HTR-8/SVneo (cell line): ENCODE measurements around the gene CAMSAP1.
A peak's percentile ranks its signal among the peaks of the same experiment; 100 is the strongest.
"Not testable (repeated sequence)": the region's sequence is repeated elsewhere in the genome, so short reads cannot be mapped to it uniquely, and the experiment has no call there.

Source experiments
- DNase-seq: peaks from one replicate; pipeline ENCODE4 v3.0.0; 2011; ENCODE audit warnings: low spot score, mixed read lengths; ENCODE audit not compliant: insufficient read length
- FAIRE-seq: peaks from 2 replicates; lab custom pipeline; 2011; peaks lifted over from hg19 to GRCh38; lab: Jason Lieb, UNC

Gene CAMSAP1

GRCh38 chr9:135943604-135944003, 36.3 kb upstream of the CAMSAP1 start:
- not testable (repeated sequence) for FAIRE-seq, DNase-seq

- DNase-seq (no peak), FAIRE-seq (no peak)
Measured at GRCh38 chr9:135941288-135941995, 34.1 kb upstream of the CAMSAP1 start.

GRCh38 chr9:135939351-135940265, 32.3 kb upstream of the CAMSAP1 start:
- FAIRE-seq: peak; percentile 23
- no peak for DNase-seq

- FAIRE-seq: no peak
- DNase-seq: no peak
Measured at GRCh38 chr9:135937521-135938489, 30.5 kb upstream of the CAMSAP1 start.

GRCh38 chr9:135933114-135933513, 25.8 kb upstream of the CAMSAP1 start:
- no peak for DNase-seq
- FAIRE-seq: no peak

- FAIRE-seq (no peak), DNase-seq (no peak)
Measured at GRCh38 chr9:135932656-135933055, 25.3 kb upstream of the CAMSAP1 start.

GRCh38 chr9:135931349-135931820, 24.0 kb upstream of the CAMSAP1 start:
- FAIRE-seq: no peak
- DNase-seq: no peak

GRCh38 chr9:135930446-135931345, 23.4 kb upstream of the CAMSAP1 start:
- DNase-seq (no peak), FAIRE-seq (no peak)

GRCh38 chr9:135929656-135930445, 22.5 kb upstream of the CAMSAP1 start:
- FAIRE-seq: no peak
- no peak for DNase-seq

- DNase-seq (no peak), FAIRE-seq (no peak)
Measured at GRCh38 chr9:135928731-135929655, 21.6 kb upstream of the CAMSAP1 start.

GRCh38 chr9:135928074-135928730, 20.9 kb upstream of the CAMSAP1 start:
- DNase-seq (no peak), FAIRE-seq (no peak)

GRCh38 chr9:135927195-135928013, 20.1 kb upstream of the CAMSAP1 start:
- DNase-seq (no peak), FAIRE-seq (peak; percentile 95)

GRCh38 chr9:135926402-135927194, 19.3 kb upstream of the CAMSAP1 start:
- FAIRE-seq (peak; percentile 33), DNase-seq (peak; percentile 78)

- no peak for DNase-seq
- no peak for FAIRE-seq
Measured at GRCh38 chr9:135925496-135926133, 18.3 kb upstream of the CAMSAP1 start.
